Astrocyte (in vitro differentiated cells and primary cell): ENCODE results near the gene MET. TPM values are rescaled to one million over a fixed set of nuclear protein-coding genes. Genes with fewer than 3 reads are reported as not detected.
"Not testable (repeated sequence)": the region's sequence is repeated elsewhere in the genome, so short reads cannot be mapped to it uniquely, and the experiment has no call there.

Experiments
- DNase-seq: peaks from one replicate; pipeline ENCODE4 v3.0.0-alpha.2; 2010; ENCODE audit warnings: low read depth
- FAIRE-seq: peaks from 2 replicates; lab custom pipeline; 2011; peaks lifted over from hg19 to GRCh38; lab: Jason Lieb, UNC
- H2AFZ ChIP-seq: 2 replicates; pipeline ENCODE4 v1.6.0; 2012; ENCODE audit warnings: low read depth, low read length, inconsistent platforms
- H3K27ac ChIP-seq: 2 replicates; pipeline ENCODE4 v1.5.1; 2011; ENCODE audit warnings: low read depth, low read length, inconsistent platforms
- H3K27me3 ChIP-seq: 2 replicates; pipeline ENCODE4 v1.6.0; 2011; ENCODE audit warnings: low read length, inconsistent platforms; ENCODE audit not compliant: insufficient read depth
- H3K36me3 ChIP-seq: 2 replicates; pipeline ENCODE4 v1.5.1; 2011; ENCODE audit warnings: low read length, inconsistent platforms; ENCODE audit not compliant: insufficient read depth
- H3K4me1 ChIP-seq: 2 replicates; pipeline ENCODE4 v1.5.1; 2011; ENCODE audit warnings: low read length, inconsistent platforms; ENCODE audit not compliant: insufficient read depth
- H3K4me2 ChIP-seq: 2 replicates; pipeline ENCODE4 v1.6.0; 2012; ENCODE audit warnings: low read length, inconsistent platforms
- H3K4me3 ChIP-seq: 2 replicates; pipeline ENCODE4 v1.5.1; 2011; ENCODE audit warnings: low read depth, mild to moderate bottlenecking, low read length, inconsistent platforms; ENCODE audit not compliant: insufficient read depth
- H3K79me2 ChIP-seq: 2 replicates; pipeline ENCODE4 v1.6.0; 2012; ENCODE audit warnings: mild to moderate bottlenecking, low read length, inconsistent platforms; ENCODE audit not compliant: insufficient read depth
- H3K9ac ChIP-seq: 2 replicates; pipeline ENCODE4 v1.6.0; 2012; ENCODE audit warnings: mild to moderate bottlenecking, low read length, inconsistent platforms
- H3K9me3 ChIP-seq: 2 replicates; pipeline ENCODE4 v1.5.1; 2012; ENCODE audit warnings: low read depth, mild to moderate bottlenecking, low read length, inconsistent platforms; ENCODE audit not compliant: insufficient read depth
- H4K20me1 ChIP-seq: 2 replicates; pipeline ENCODE4 v1.6.0; 2012; ENCODE audit warnings: low read length, inconsistent platforms; ENCODE audit not compliant: insufficient read depth
- H3K27ac Mint-ChIP-seq: one replicate; pipeline ENCODE4 v1.8.0; 2021; ENCODE audit warnings: mild to moderate bottlenecking, mixed read lengths; ENCODE audit not compliant: unreplicated experiment
- H3K27me3 Mint-ChIP-seq: one replicate; pipeline ENCODE4 v1.8.0; 2021; ENCODE audit warnings: low read depth, mixed read lengths; ENCODE audit not compliant: unreplicated experiment
- H3K36me3 Mint-ChIP-seq: one replicate; pipeline ENCODE4 v1.8.0; 2021; ENCODE audit warnings: low read depth, mixed read lengths; ENCODE audit not compliant: unreplicated experiment
- H3K4me1 Mint-ChIP-seq: one replicate; pipeline ENCODE4 v1.8.0; 2021; ENCODE audit warnings: low read depth, mixed read lengths; ENCODE audit not compliant: unreplicated experiment
- H3K4me3 Mint-ChIP-seq: one replicate; pipeline ENCODE4 v1.8.0; 2021; ENCODE audit warnings: mild to moderate bottlenecking, moderate library complexity, mixed read lengths; ENCODE audit not compliant: unreplicated experiment
- H3K9me3 Mint-ChIP-seq: one replicate; pipeline ENCODE4 v1.8.0; 2021; ENCODE audit warnings: mild to moderate bottlenecking, mixed read lengths; ENCODE audit not compliant: unreplicated experiment
- CTCF ChIP-seq: IDR thresholded peaks from 2 replicates; pipeline ENCODE4 v1.5.1; 2011; ENCODE audit warnings: low read depth, mild to moderate bottlenecking, inconsistent platforms, low read length, moderate library complexity; ENCODE audit not compliant: insufficient read depth
- EZH2 ChIP-seq: IDR thresholded peaks from 2 replicates; pipeline ENCODE4 v1.6.1; 2012; ENCODE audit warnings: mild to moderate bottlenecking, low read length, inconsistent platforms; ENCODE audit not compliant: insufficient read depth
- total RNA-seq: library from RNA; stranded (reverse); gene quantifications from 2 replicates; pipeline ENCODE4 v1.2.1, GENCODE V29; 2021

Gene MET
- total RNA-seq, 1 donor from 2014 or later = 8.2 TPM

DNA sequence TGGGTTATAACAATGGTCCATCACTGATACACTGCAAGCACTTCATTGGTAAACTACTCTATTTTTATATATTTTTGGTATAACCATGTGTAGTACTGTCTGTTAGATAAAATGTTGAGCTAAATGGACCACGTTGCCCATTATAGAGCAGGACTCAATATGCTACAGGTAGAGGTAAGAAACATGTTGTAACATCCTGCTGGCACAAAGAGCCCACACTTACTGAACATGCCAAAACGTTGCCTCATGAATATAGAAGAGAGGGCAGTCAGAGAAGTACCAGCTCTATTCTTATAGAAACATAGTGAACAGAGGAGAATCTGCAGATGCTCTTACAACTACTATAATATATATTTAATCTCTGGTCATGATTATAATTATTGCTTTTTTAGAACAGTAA lies 18.4 kb upstream of the MET start:
- Histone ChIP-seq H3K4me1 (peaks cover 13% of the 10 kb centered on the region), H3K4me2 (no peak overlapping the region), H3K79me2 (no peaks in the 10 kb centered on the region), H3K9me3 (no peaks in the 10 kb centered on the region), H4K20me1 (no peaks in the 10 kb centered on the region), H2AFZ (no peak overlapping the region), H3K27me3 (no peaks in the 10 kb centered on the region), H3K9ac (no peak overlapping the region), H3K27ac (no peak overlapping the region), H3K36me3 (no peaks in the 10 kb centered on the region), H3K4me3 (no peak overlapping the region)
- H3K27ac Mint-ChIP-seq = no peak overlapping the region
- no peak for FAIRE-seq
- no peak for TF ChIP-seq CTCF
- TF ChIP-seq EZH2 = no peak
- H3K4me3 Mint-ChIP-seq = no peak overlapping the region
- peaks cover 2% of the 10 kb centered on the region for H3K9me3 Mint-ChIP-seq
- H3K4me1 Mint-ChIP-seq = peaks cover 14% of the 10 kb centered on the region
- no peak for DNase-seq
- H3K27me3 Mint-ChIP-seq = peaks cover 3% of the 10 kb centered on the region
- H3K36me3 Mint-ChIP-seq = no peaks in the 10 kb centered on the region

DNA sequence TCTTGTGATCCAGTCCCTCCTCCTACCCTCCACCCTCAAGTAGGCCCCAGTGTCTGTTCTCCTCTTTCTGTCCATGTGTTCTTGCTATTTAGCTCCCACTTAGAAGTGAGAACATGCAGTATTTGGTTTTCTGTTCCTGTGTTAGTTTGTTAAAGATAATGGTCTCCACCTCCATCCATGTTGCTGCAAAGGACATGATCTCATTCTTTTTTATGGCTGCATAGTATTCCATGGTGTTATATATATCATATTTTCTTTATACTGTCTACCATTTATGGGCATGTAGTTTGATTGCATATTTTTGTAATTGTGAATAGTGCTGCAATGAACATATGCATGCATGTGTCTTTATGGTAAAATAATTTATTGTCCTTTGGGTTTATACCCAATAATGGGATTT lies 12.7 kb upstream of the MET start:
- not testable (repeated sequence) for H3K4me1 ChIP-seq, H3K4me1 Mint-ChIP-seq, H3K27ac Mint-ChIP-seq, H3K27ac ChIP-seq, H3K9me3 ChIP-seq, H3K4me3 Mint-ChIP-seq, H4K20me1 ChIP-seq, H3K27me3 ChIP-seq, H3K4me3 ChIP-seq, H3K79me2 ChIP-seq, H2AFZ ChIP-seq, H3K36me3 ChIP-seq, H3K9ac ChIP-seq, H3K4me2 ChIP-seq, H3K36me3 Mint-ChIP-seq, H3K27me3 Mint-ChIP-seq, DNase-seq, H3K9me3 Mint-ChIP-seq, FAIRE-seq

DNA sequence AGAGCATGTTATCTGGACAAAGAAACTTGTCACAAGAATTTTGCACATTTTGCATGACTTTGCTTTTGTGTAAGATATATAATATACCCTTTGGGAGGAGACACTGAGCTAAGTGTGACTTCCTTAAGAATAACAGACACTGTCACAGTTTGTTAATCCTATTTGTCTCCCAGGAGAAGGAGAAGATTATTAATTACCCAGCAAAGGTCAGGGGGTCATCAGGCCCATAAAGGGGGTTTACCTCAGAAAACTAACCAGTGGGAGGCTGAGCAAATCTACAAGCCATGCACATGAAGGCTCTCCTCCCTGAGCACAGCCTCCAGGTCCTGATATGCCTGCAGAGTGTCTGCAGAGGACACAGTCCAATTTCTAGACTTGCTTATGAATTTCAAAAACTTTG lies 10.1 kb upstream of the MET start:
- Mint-ChIP-seq H3K27ac (no peak overlapping the region), H3K27me3 (peaks cover 2% of the 10 kb centered on the region), H3K4me3 (no peak overlapping the region), H3K4me1 (no peaks in the 10 kb centered on the region), H3K36me3 (no peaks in the 10 kb centered on the region), H3K9me3 (peaks cover 4% of the 10 kb centered on the region)
- Histone ChIP-seq H3K36me3 (no peaks in the 10 kb centered on the region), H2AFZ (no peak overlapping the region), H4K20me1 (no peaks in the 10 kb centered on the region), H3K27ac (no peak overlapping the region), H3K9ac (no peak overlapping the region), H3K27me3 (no peaks in the 10 kb centered on the region), H3K4me1 (no peaks in the 10 kb centered on the region), H3K9me3 (no peaks in the 10 kb centered on the region), H3K4me3 (no peak overlapping the region), H3K79me2 (no peaks in the 10 kb centered on the region), H3K4me2 (no peak overlapping the region)
- TF ChIP-seq CTCF = no peak
- no peak for TF ChIP-seq EZH2
- DNase-seq (no peak), FAIRE-seq (no peak)
